Tibial nerve (tissue), 4 donors: ENCODE measurements around the gene NKIRAS2.

Experiments
- CTCF ChIP-seq, 5 experiments: fragments of 200-600 bp in 3 of 5; fragments of 450-650 bp in 2 of 5; sonication (generic) in 3 of 5; IDR thresholded peaks; one replicate each; pipeline ENCODE4 v1.5.1; 2016 to 2019; ENCODE audit warnings: antibody characterized with exemption in 5 of 5, mild to moderate bottlenecking in 3 of 5, moderate library complexity in 2 of 5
- EP300 ChIP-seq, 2 donors: sonication (generic); formaldehyde crosslinking; IDR thresholded peaks; one replicate each; pipeline ENCODE4 v1.6.1; 2017; ENCODE audit warnings: antibody characterized with exemption in 2 of 2, mild to moderate bottlenecking in 1 of 2
- POLR2A ChIP-seq, 2 donors: fragments of 450-650 bp; IDR thresholded peaks; one replicate each; pipeline ENCODE4 v1.6.1; 2017; ENCODE audit warnings: antibody characterized with exemption in 2 of 2, mild to moderate bottlenecking in 2 of 2, moderate library complexity in 2 of 2

- TF ChIP-seq CTCF (IDR thresholded peaks at IDR 0.05), result no peak
- no peak for TF ChIP-seq EP300 (IDR thresholded peaks at IDR 0.05)
- no peak for TF ChIP-seq POLR2A (IDR thresholded peaks at IDR 0.05)
Observed at GRCh38 chr17:42017866-42018200, 2.1 kb upstream of the NKIRAS2 start.
